Putamen (tissue), 1 donor: ENCODE results near the gene CPNE2.

Experiments used
- DNase-seq: peaks from one replicate; pipeline ENCODE4 v3.0.0-alpha.2; 2016; ENCODE audit warnings: low spot score

The CPNE2 gene

GRCh38 chr16:57123974-57124674 lies 31.7 kb downstream of the CPNE2 start:
- no peak for DNase-seq

GRCh38 chr16:57125376-57125775 lies 33.0 kb downstream of the CPNE2 start:
- no peak for DNase-seq

- DNase-seq: no peak
Observed at GRCh38 chr16:57125969-57126368, 33.6 kb downstream of the CPNE2 start.

GRCh38 chr16:57126411-57126810 lies 34.0 kb downstream of the CPNE2 start:
- DNase-seq: no peak

GRCh38 chr16:57127037-57127763 lies 34.8 kb downstream of the CPNE2 start:
- no peak for DNase-seq

GRCh38 chr16:57127836-57128235 lies 35.5 kb downstream of the CPNE2 start:
- no peak for DNase-seq

GRCh38 chr16:57128771-57129389 lies 36.5 kb downstream of the CPNE2 start:
- no peak for DNase-seq

GRCh38 chr16:57130950-57131321 lies 38.6 kb downstream of the CPNE2 start:
- no peak for DNase-seq

- peak; percentile 91 for DNase-seq
Observed at GRCh38 chr16:57131351-57131970, 39.1 kb downstream of the CPNE2 start.

- no peak for DNase-seq
Observed at GRCh38 chr16:57132470-57132869, 40.1 kb downstream of the CPNE2 start.

GRCh38 chr16:57133031-57133430 lies 40.6 kb downstream of the CPNE2 start:
- DNase-seq: no peak

GRCh38 chr16:57133886-57134285 lies 41.5 kb downstream of the CPNE2 start:
- DNase-seq: no peak

- no peak for DNase-seq
Observed at GRCh38 chr16:57134982-57135381, 42.6 kb downstream of the CPNE2 start.

GRCh38 chr16:57137043-57137442 lies 44.7 kb downstream of the CPNE2 start:
- DNase-seq: no peak

GRCh38 chr16:57137566-57138273 lies 45.3 kb downstream of the CPNE2 start:
- no peak for DNase-seq

- DNase-seq: no peak
Observed at GRCh38 chr16:57138281-57138935, 46.0 kb downstream of the CPNE2 start.

- no peak for DNase-seq
Observed at GRCh38 chr16:57140931-57141668, 48.7 kb downstream of the CPNE2 start.

GRCh38 chr16:57141822-57142631 lies 49.6 kb downstream of the CPNE2 start:
- no peak for DNase-seq

- peak; percentile 96 for DNase-seq
Observed at GRCh38 chr16:57143149-57143921, 51.0 kb downstream of the CPNE2 start.
